ENCODE measurements around the gene EHF.

Gene EHF

DNA sequence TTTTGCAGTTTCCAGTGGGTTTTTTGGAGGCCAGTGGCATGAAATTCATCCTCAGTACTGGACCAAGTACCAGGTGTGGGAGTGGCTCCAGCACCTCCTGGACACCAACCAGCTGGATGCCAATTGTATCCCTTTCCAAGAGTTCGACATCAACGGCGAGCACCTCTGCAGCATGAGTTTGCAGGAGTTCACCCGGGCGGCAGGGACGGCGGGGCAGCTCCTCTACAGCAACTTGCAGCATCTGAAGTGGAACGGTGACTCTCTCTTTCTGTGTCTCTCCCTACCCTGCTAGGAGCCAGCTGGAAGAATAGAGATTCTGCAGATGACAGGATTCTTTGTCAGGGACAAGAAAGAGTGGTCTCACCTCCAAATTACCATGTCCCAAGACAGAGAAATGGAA lies 25.5 kb downstream of the EHF start:
- DNase-seq = no peak

DNA sequence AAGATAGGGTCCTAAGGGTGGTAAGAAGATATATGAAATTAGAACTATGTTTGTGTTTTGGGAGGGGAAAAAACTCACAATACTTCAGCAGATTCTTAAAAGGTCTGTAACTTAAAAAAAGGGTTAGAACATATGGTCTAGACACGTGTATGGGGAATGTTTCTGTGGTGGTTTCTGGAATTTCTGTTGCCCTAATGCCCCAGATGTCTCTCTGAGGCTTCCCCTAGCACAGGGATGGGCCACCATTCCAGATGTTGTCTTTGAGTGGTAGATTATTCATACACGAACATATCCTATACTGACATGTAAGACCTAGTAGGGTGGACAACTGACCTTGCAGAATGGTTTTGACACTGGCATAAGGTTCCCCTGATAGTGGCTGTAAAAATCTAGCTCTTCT lies 26.2 kb downstream of the EHF start:
- DNase-seq = no peak

- DNase-seq = no peak
These were observed 26.6 kb downstream of the EHF start for GRCh38 chr11:34647532-34647931.

- DNase-seq = no peak
These were observed 27.1 kb downstream of the EHF start for GRCh38 chr11:34648036-34648435.

- DNase-seq = no peak
These were observed 28.7 kb downstream of the EHF start for GRCh38 chr11:34649597-34649996.

DNA sequence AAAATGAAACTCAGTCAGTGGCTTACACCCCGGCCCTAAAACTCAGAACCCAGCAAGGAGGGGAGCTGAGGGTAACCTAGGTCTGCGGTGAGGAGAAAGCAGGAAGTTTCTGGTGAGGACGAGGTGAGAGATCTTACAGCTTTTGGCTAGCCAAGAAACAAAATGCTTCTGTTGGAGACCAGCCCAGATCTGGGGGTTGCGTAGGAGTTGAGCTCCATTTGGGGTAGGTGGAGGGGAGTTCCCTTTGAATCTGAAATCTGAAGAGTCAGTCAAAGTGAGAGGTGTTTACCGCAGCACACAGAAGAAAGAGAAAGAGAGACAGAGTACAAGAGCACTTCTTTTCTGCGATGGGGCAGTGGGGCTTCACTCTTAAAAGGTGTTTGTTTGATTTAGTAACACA lies 29.6 kb downstream of the EHF start:
- DNase-seq = peak; percentile 69 to 79

GRCh38 chr11:34651551-34651950 lies 30.7 kb downstream of the EHF start:
- peak in 1 of 2 donors; percentile 43 for DNase-seq

DNA sequence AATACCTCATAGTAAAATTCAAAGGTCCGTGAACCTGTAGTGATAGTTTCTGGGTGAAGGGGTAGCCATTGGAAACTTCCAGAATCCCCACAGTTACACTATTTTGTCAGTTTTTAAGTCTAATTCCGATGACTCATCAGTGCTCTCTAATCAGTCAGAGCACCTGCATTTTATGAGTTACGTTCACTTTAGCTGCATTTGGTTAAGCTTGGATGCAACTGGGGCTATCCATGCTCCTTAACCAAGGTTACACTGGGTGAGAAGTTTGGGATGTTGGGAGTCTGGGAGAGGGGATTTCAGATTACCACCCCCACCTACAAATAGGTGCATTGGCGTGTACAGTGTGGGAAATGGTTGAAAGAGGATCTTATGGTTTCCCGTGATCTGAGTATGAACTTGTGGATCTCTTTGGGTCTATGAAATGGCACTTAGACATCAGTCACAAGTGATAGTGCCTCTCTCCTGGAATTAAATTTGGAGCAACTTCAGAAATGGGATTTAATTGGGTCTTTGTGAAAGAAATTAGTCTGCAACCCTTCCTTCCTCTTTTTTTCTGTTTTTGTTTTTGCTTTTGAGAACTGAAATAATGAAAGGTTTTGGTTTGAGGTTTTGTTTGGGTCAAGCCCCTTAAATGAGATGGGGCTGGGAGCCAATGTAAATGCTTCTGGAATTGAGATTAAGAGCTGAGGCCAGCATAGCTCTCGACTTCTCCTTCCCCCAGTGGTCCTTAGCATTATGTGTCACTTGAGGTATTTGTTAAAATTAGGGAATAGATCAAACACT lies 31.5 kb downstream of the EHF start:
- DNase-seq = no peak

DNA sequence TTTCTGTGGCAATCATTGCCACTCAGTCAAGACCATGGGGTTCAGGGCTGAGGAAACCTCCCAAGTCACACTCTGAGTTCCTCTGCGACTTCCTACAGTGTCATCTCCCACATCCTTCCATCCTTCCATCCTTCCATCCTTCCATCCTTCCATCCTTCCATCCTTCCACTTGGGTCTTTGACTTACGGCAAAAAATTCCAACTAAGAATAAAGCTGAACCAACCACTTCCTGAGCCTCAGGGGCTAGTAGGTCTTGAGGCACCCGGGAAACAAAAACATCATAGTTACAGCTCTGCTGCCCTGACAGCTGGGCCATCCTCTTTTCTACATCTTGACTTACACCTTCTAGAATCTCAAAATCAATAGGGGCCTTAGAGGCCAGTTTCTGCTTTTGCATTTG lies 32.1 kb downstream of the EHF start:
- no peak for DNase-seq

DNA sequence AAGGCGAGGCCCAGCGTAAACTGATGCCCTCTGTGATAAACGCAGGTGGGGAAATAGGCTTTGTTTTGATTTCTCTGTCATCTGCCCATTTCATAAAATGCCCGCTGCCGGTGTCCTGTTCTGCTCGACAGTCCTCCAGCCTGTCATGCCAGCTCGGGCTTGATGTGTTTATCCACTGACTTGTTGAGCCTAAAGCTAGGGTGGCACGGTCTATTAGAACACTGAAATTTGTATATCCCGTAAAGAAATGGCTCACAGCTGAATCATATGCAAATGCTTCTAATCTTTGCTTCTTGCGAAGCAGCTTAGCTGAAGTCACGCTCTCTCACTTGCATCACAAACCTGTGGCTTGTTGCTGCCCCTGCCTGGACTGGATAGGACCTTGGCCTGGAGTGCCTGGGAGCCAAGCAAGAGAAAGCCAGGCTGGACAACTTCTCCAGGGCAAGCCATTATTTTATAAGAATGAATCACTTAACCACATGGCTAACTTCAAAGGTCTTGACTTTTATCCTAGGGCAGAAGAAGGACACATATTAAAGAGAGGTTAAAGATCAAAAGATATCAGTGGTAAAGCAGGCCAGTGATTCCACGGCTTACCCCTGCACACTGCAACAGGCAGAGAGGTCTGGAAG lies 33.1 kb downstream of the EHF start:
- peak in 1 of 2 donors; percentile 57 for DNase-seq

DNA sequence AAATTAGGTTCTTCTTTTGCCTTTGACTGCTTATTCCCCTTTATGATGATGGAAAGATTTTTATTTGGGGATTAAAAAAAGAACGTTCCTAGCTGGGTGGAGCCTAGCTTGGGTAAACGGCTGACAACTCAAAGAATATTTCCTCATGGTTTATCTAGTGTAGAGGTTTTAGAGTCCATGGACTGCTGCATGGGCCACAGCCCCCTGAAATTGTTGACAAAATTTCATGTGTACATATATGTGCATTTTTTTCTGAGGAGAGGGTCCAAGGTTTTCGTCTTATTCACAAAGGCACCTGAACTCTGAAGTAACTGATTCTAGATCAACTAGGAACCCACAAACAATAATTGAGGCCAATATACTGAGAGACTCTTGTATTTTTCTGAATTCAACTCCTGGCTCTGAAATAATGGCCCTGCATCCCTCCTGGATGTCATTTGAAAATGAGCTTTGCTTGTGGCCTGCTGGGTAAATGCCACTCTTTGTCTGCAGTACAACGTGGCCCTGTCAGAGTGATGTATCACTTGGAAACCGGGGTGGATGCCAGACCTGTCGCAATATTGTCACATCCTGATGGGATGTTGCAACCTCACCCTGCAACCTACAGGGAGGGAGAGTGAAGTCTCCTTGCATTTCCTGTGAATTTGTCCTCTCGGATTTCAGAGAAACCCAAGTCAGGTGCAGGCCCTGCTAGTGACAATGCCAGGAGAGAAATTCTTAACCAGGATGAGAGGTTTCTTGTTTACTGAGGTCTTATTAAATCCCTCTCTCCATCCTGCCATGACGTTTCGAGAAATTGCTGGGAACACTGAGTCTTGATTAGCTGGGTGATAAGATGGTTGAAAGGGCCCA lies 33.8 kb downstream of the EHF start:
- DNase-seq = peak in 1 of 2 donors; percentile 58

DNA sequence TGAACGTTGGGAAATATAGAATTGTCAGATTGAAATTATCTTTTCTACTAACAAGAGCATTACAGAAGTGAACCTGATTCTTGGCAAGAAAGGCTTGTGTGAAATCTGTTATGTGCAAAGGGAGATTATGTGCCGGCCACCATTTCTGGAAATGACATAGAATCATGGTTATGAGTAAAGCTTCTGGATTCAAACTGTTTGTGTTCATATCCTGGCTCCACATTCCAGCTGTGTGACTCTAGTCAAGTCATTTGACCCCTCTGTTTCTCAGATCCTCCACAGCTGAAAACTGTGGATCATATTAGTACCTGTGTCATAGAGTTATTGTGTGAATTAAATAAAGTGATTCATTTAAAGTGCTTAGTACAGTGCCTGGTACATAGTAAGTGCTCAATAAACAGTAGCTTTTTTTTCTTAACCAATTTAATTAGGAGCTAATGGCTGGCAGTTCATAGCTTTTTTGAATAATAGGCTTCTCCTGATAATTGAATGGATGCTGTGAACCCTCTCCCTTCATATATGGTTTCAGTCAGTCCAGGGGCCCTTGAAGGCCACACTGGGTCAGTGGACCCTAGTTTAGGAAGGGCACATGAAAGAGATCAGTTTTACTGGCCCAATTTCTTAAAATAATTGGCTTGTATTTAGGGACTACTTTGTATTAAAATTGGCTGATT lies 34.6 kb downstream of the EHF start:
- no peak for DNase-seq

DNA sequence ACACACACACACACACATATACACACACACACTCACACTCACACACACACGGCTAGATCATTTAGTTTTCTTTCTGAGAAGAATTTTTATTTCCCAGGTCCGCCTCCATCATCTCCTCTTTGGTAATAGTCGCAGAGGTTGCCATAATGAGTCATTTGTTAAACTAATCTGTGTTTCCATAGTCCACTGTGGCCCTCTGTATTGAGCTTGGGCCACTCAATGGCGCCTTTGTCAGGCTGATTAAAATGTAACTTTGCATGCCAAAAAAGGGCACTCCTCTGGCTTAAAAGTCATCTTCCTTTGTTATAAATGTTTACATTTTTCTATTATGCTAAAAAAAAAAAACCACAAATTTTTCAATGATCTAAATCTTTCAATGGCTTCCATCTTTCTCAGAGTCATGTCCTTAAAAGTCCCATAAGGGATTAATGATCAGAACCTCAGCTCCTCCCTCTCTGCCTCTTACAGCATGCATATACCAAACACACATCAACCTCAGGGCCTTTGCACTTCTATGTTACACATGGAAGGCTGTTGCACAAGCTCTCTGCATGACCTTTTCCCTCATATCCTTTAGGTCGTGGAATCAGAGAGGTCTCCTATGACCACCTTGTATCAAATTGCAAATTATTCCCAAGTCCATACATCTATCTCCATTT lies 35.3 kb downstream of the EHF start:
- DNase-seq = no peak

DNA sequence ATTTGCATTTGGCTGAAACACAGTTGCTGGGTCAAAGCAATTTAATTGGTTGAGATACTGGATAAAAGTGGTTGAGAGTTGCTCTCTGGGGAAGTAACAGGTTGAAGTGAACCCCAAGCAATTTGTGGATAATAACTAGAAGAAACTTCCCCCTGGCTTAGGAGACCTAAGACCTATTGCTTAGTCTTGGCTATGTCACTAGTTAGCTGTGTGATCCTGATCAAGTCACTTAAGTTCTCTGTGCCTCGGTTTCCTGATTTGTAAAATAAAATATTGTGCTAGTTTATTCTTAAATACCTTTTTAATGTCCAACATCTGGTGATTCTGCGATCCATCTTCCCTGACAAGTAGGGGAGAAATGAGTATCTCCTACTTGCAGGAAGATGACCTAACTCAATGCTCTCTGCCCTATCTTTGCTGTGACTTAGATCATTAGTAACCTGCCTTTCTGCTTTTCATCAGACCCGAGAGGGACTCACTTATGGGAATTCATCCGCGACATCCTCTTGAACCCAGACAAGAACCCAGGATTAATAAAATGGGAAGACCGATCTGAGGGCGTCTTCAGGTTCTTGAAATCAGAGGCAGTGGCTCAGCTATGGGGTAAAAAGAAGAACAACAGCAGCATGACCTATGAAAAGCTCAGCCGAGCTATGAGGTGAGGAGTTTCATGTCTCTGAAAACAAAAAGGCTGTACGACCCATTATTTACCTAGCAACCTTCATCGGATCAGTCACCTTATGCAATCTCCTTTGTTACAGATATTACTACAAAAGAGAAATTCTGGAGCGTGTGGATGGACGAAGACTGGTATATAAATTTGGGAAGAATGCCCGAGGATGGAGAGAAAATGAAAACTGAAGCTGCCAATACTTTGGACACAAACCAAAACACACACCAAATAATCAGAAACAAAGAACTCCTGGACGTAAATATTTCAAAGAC lies 37.5 kb downstream of the EHF start:
- DNase-seq = no peak

GRCh38 chr11:34659096-34659733 lies 38.3 kb downstream of the EHF start:
- no peak for DNase-seq

GRCh38 chr11:34665077-34665835 lies 44.4 kb downstream of the EHF start:
- DNase-seq = no peak

GRCh38 chr11:34667810-34668582 lies 47.1 kb downstream of the EHF start:
- DNase-seq = no peak

GRCh38 chr11:34668583-34669053 lies 47.7 kb downstream of the EHF start:
- no peak for DNase-seq

GRCh38 chr11:34669458-34669857 lies 48.6 kb downstream of the EHF start:
- DNase-seq = no peak

All from CD4-positive, alpha-beta T cell treated with Interleukin-4 for 1 hour (primary cell).